HCT116 (cell line): ENCODE measurements around the gene MID1. TPM values are rescaled to one million over a fixed set of nuclear protein-coding genes. Genes with fewer than 3 reads are reported as not detected.

Experiments used
- ATAC-seq: fragments of 200-7000 bp; cut with Tn5 transposase; 2 replicates; pipeline ENCODE4 v1.9.1; 2020; ENCODE audit warnings: mild to moderate bottlenecking, moderate library complexity
- BruUV-seq: library from RNA; stranded (reverse); fragments of 400-500 nt; replicated peaks from 2 replicates; lab custom pipeline; 2021; lab: Mats Ljungman, UMichigan
- CTCF ChIA-PET: fragments of 300-600 bp; sonication (Branson Sonifier 250); formaldehyde crosslinking; loops from one replicate; lab custom pipeline; 2021; ENCODE audit warnings: antibody characterized with exemption; lab: Charles Lee
- POLR2A ChIA-PET: fragments of 300-600, 350-600 bp; sonication (Branson Sonifier 250); formaldehyde crosslinking; loops from one replicate; lab custom pipeline; 2021; ENCODE audit warnings: antibody characterized with exemption; lab: Charles Lee
- RAD21 ChIA-PET, 2 experiments: fragments of 300-600 bp; sonication (Branson Sonifier 250); formaldehyde crosslinking; loops; one replicate each; lab custom pipeline; 2023; ENCODE audit warnings: low total read pairs in 2 of 2; ENCODE audit not compliant: uncharacterized antibody in 2 of 2, unreplicated experiment in 2 of 2, low non-redundant PET in 1 of 2; lab: Charles Lee
- DNase-seq: peaks from one replicate; pipeline ENCODE4 v3.0.0-alpha.2; 2010; ENCODE audit warnings: low read depth, low spot score
- H2AFZ ChIP-seq: fragments of 200-600 bp; shearing (Covaris generic), sonication (generic); 2 replicates; pipeline ENCODE4 v1.6.1; 2017; ENCODE audit warnings: low read depth, mixed run types, mixed read lengths, antibody characterized with exemption, low read length; ENCODE audit not compliant: poor library complexity, severe bottlenecking
- H3K27ac ChIP-seq: 2 replicates; pipeline ENCODE4 v1.5.1; 2012; ENCODE audit warnings: low read depth, low read length
- H3K27me3 ChIP-seq: fragments of 200-600 bp; sonication (generic); 2 replicates; pipeline ENCODE4 v1.6.1; 2016; ENCODE audit warnings: mixed run types, low read length, mixed read lengths; ENCODE audit not compliant: insufficient read depth
- H3K36me3 ChIP-seq, 2 experiments: fragments of 200-500 bp in 1 of 2; fragments of 200-600 bp in 1 of 2; sonication (Bioruptor generic) in 1 of 2; sonication (generic) in 1 of 2; 2 replicates each; pipeline versions ENCODE4 v1.5.1 to v1.6.1; 2014 to 2016; ENCODE audit warnings: low read length in 2 of 2, inconsistent platforms in 1 of 2, mixed read lengths in 1 of 2, mixed run types in 1 of 2; ENCODE audit not compliant: insufficient read depth in 2 of 2, control insufficient read depth in 1 of 2
- H3K4me1 ChIP-seq, 2 experiments: fragments of 200-600 bp in 1 of 2; sonication (generic) in 1 of 2; 2 replicates each; pipeline versions ENCODE4 v1.5.1 to v1.6.1; 2012 to 2017; ENCODE audit warnings: low read length in 2 of 2, inconsistent platforms in 1 of 2, mild to moderate bottlenecking in 1 of 2, mixed read lengths in 1 of 2, mixed run types in 1 of 2, moderate library complexity in 1 of 2; ENCODE audit not compliant: insufficient read depth in 2 of 2, control insufficient read depth in 1 of 2
- H3K4me2 ChIP-seq: fragments of 200-600 bp; sonication (generic); 2 replicates; pipeline ENCODE4 v1.6.1; 2017; ENCODE audit warnings: mixed run types, low read length, mixed read lengths
- H3K4me3 ChIP-seq, 2 experiments: fragments of 200-600 bp in 1 of 2; sonication (generic) in 1 of 2; replicated peaks in 1 of 2; 2 replicates each; pipeline ENCODE4 v1.5.1; 2011 to 2016; ENCODE audit warnings: low read length in 2 of 2, control low read depth in 1 of 2, low read depth in 1 of 2, mild to moderate bottlenecking in 1 of 2, mixed read lengths in 1 of 2, mixed run types in 1 of 2
- H3K79me2 ChIP-seq: fragments of 200-600 bp; sonication (generic); 2 replicates; pipeline ENCODE4 v1.6.1; 2017; ENCODE audit warnings: mild to moderate bottlenecking, mixed run types, low read length, moderate library complexity, mixed read lengths; ENCODE audit not compliant: insufficient read depth
- H3K9ac ChIP-seq: fragments of 200-600 bp; sonication (generic); 2 replicates; pipeline ENCODE4 v1.6.1; 2016; ENCODE audit warnings: low read length, mixed read lengths
- H3K9me2 ChIP-seq: fragments of 200-600 bp; sonication (generic), shearing (Covaris generic); 2 replicates; pipeline ENCODE4 v1.6.1; 2017; ENCODE audit warnings: mixed run types, mild to moderate bottlenecking, moderate library complexity; ENCODE audit not compliant: insufficient read depth
- H3K9me3 ChIP-seq, 2 experiments: fragments of 200-500 bp in 1 of 2; fragments of 200-600 bp in 1 of 2; sonication (Bioruptor generic) in 1 of 2; sonication (generic) in 1 of 2; 2 replicates each; pipeline ENCODE4 v1.6.1; 2014 to 2017; ENCODE audit warnings: low read length in 2 of 2, mixed read lengths in 2 of 2, inconsistent platforms in 1 of 2, low read depth in 1 of 2, mild to moderate bottlenecking in 1 of 2, mixed run types in 1 of 2, moderate library complexity in 1 of 2; ENCODE audit not compliant: control insufficient read depth in 1 of 2, insufficient read depth in 1 of 2
- H4K20me1 ChIP-seq: fragments of 200-600 bp; sonication (generic), shearing (Covaris generic); 2 replicates; pipeline ENCODE4 v1.6.1; 2017; ENCODE audit warnings: mixed run types, mild to moderate bottlenecking, moderate library complexity; ENCODE audit not compliant: insufficient read depth
- CBX3 ChIP-seq: IDR thresholded peaks from 2 replicates; pipeline ENCODE4 v1.6.1; 2012; ENCODE audit warnings: low read depth
- CEBPB ChIP-seq: IDR thresholded peaks from 2 replicates; pipeline ENCODE4 v1.6.1; 2012; ENCODE audit warnings: low read depth
- CTCF ChIP-seq, 3 experiments: fragments of 200-600 bp in 1 of 3; sonication (generic) in 1 of 3; IDR thresholded peaks in 2 of 3; conservative IDR thresholded peaks in 1 of 3; 2 replicates each; pipeline ENCODE4 v1.5.1; 2012 to 2017; ENCODE audit warnings: low read depth in 2 of 3, low read length in 2 of 3, antibody characterized with exemption in 1 of 3, borderline replicate concordance in 1 of 3, control low read depth in 1 of 3, mild to moderate bottlenecking in 1 of 3, mixed read lengths in 1 of 3, mixed run types in 1 of 3, moderate library complexity in 1 of 3; ENCODE audit not compliant: insufficient read depth in 1 of 3
- EZH2 ChIP-seq: fragments of 200-600 bp; sonication (generic); IDR thresholded peaks from 2 replicates; pipeline ENCODE4 v1.6.1; 2017; ENCODE audit warnings: antibody characterized with exemption, mixed run types
- EZH2phosphoT487 ChIP-seq: fragments of 200-600 bp; IDR thresholded peaks from 2 replicates; pipeline ENCODE4 v1.6.1; 2018; ENCODE audit warnings: antibody characterized with exemption, borderline replicate concordance
- FOSL1 ChIP-seq: IDR thresholded peaks from 2 replicates; pipeline ENCODE4 v1.6.1; 2012; ENCODE audit warnings: low read depth
- MAX ChIP-seq: IDR thresholded peaks from 2 replicates; pipeline ENCODE4 v1.6.1; 2012
- POLR2AphosphoS5 ChIP-seq: IDR thresholded peaks from 2 replicates; pipeline ENCODE4 v1.6.1; 2011; ENCODE audit warnings: mild to moderate bottlenecking, low read depth, low read length, moderate library complexity
- RAD21 ChIP-seq: IDR thresholded peaks from 2 replicates; pipeline ENCODE4 v1.6.1; 2012; ENCODE audit warnings: low read depth, mild to moderate bottlenecking
- SIN3A ChIP-seq: IDR thresholded peaks from 2 replicates; pipeline ENCODE4 v1.6.1; 2012; ENCODE audit warnings: low read depth
- SP1 ChIP-seq: IDR thresholded peaks from 2 replicates; pipeline ENCODE4 v1.6.1; 2012; ENCODE audit warnings: low read depth
- SRF ChIP-seq: IDR thresholded peaks from 2 replicates; pipeline ENCODE4 v1.6.1; 2012; ENCODE audit warnings: low read depth
- YY1 ChIP-seq: IDR thresholded peaks from 2 replicates; pipeline ENCODE4 v1.6.1; 2011; ENCODE audit warnings: low read length, low read depth, moderate library complexity, mild to moderate bottlenecking; ENCODE audit not compliant: insufficient replicate concordance; ENCODE audit errors: extremely low read depth
- ZBTB33 ChIP-seq: IDR thresholded peaks from 2 replicates; pipeline ENCODE4 v1.6.1; 2011; ENCODE audit warnings: mild to moderate bottlenecking, low read length, moderate library complexity; ENCODE audit not compliant: insufficient replicate concordance; ENCODE audit errors: extremely low read depth
- ZFX ChIP-seq: fragments of 450-650 bp; IDR thresholded peaks from 2 replicates; pipeline ENCODE4 v1.6.1; 2017
- intact Hi-C: fragments of 100-400 bp; cut with micrococcal nuclease; formaldehyde crosslinking; loops from 2 replicates; pipeline ENCODE4 v1.10.0; 2022
- total RNA-seq: library from RNA; stranded (reverse); gene quantifications from one replicate; pipeline ENCODE4 v1.2.1, GENCODE V29; 2021; ENCODE audit not compliant: unreplicated experiment
- TF ChIP-seq, protein P1 (sequence below): IDR thresholded peaks from 2 replicates; pipeline ENCODE4 v1.6.1; 2012
- TF ChIP-seq, protein P2 (sequence below): IDR thresholded peaks from 2 replicates; pipeline ENCODE4 v1.6.1; 2012; ENCODE audit warnings: low read depth

The MID1 gene
- total RNA-seq, 1 experiment from 2014 or later, result 48.8 TPM

GRCh38 chrX:10608099-10608498, 12.3 kb downstream of the MID1 start:
- DNase-seq, result no peak
- no peaks in the 10 kb centered on the region for H3K9me2 ChIP-seq
- intact Hi-C loops, result no loop called here
- H3K4me2 ChIP-seq, result no peak overlapping the region
- H2AFZ ChIP-seq, result no peak overlapping the region
- H3K27me3 ChIP-seq, result no peaks in the 10 kb centered on the region
- peaks cover 9 to 14% of the 10 kb centered on the region in 2 experiments; a peak in 2 of 4 replicates for H3K4me1 ChIP-seq
- H3K9ac ChIP-seq, result no peak overlapping the region
- CTCF ChIA-PET, result no interaction called here
- RAD21 ChIA-PET, result no interaction called here
- H3K27ac ChIP-seq, result no peak overlapping the region
- BruUV-seq, result no TSS peak
- peaks cover 98% of the 10 kb centered on the region for H3K79me2 ChIP-seq
- ATAC-seq, result no peak
- TF ChIP-seq CBX3 (no peak), ZBTB33 (no peak), EZH2phosphoT487 (no peak), YY1 (no peak), RAD21 (no peak), SIN3A (no peak), CTCF (IDR thresholded peaks at IDR 0.05 in 2 of 3, conservative IDR thresholded peaks at IDR 0.05 in 1 of 3; ENCODE audit: borderline replicate concordance in 1 of 3, insufficient read depth in 1 of 3, low read depth in 2 of 3, low read length in 2 of 3) (no peak), SP1 (no peak), SRF (no peak), POLR2AphosphoS5 (no peak), MAX (no peak), CEBPB (no peak), ZFX (no peak), FOSL1 (no peak), EZH2 (no peak)
- TF ChIP-seq, protein P1, sequence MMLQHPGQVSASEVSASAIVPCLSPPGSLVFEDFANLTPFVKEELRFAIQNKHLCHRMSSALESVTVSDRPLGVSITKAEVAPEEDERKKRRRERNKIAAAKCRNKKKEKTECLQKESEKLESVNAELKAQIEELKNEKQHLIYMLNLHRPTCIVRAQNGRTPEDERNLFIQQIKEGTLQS, result no peak
- TF ChIP-seq, protein P2, sequence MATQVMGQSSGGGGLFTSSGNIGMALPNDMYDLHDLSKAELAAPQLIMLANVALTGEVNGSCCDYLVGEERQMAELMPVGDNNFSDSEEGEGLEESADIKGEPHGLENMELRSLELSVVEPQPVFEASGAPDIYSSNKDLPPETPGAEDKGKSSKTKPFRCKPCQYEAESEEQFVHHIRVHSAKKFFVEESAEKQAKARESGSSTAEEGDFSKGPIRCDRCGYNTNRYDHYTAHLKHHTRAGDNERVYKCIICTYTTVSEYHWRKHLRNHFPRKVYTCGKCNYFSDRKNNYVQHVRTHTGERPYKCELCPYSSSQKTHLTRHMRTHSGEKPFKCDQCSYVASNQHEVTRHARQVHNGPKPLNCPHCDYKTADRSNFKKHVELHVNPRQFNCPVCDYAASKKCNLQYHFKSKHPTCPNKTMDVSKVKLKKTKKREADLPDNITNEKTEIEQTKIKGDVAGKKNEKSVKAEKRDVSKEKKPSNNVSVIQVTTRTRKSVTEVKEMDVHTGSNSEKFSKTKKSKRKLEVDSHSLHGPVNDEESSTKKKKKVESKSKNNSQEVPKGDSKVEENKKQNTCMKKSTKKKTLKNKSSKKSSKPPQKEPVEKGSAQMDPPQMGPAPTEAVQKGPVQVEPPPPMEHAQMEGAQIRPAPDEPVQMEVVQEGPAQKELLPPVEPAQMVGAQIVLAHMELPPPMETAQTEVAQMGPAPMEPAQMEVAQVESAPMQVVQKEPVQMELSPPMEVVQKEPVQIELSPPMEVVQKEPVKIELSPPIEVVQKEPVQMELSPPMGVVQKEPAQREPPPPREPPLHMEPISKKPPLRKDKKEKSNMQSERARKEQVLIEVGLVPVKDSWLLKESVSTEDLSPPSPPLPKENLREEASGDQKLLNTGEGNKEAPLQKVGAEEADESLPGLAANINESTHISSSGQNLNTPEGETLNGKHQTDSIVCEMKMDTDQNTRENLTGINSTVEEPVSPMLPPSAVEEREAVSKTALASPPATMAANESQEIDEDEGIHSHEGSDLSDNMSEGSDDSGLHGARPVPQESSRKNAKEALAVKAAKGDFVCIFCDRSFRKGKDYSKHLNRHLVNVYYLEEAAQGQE, result no peak
- POLR2A ChIA-PET, result no interaction called here
- H4K20me1 ChIP-seq, result no peaks in the 10 kb centered on the region
- no peaks in the 10 kb centered on the region for H3K9me3 ChIP-seq
- H3K36me3 ChIP-seq, result no peaks in the 10 kb centered on the region
- no peak overlapping the region for H3K4me3 ChIP-seq
